Measurements from ENCODE around the gene SCT.

- TF ChIP-seq HMGXB4 (CRISPR knock-in tag; IDR thresholded peaks at IDR 0.05) (no peak), CTCF (IDR thresholded peaks at IDR 0.05) (no peak), ELF4 (CRISPR knock-in tag; IDR thresholded peaks at IDR 0.05; ENCODE audit: low read depth) (no peak)
Observed at GRCh38 chr11:590997-591396, 36.0 kb downstream of the SCT start.

Measured in WTC11 (cell line).